Gastroesophageal sphincter (tissue), 4 donors: ENCODE measurements around the gene ARHGEF19. TPM values are rescaled to one million over a fixed set of nuclear protein-coding genes. Genes with fewer than 3 reads are reported as not detected.
"Not testable (repeated sequence)": the region's sequence is repeated elsewhere in the genome, so short reads cannot be mapped to it uniquely, and the experiment has no call there.

Source experiments
- ATAC-seq: fragments of 150-250 bp; one replicate; pipeline ENCODE4 v1.9.1; 2016; ENCODE audit warnings: mild to moderate bottlenecking, moderate library complexity
- H3K27ac ChIP-seq, 4 donors: fragments of 200-600 bp; sonication (generic) in 3 of 4; 1 replicate in 3 of 4; 2 replicates in 1 of 4; pipeline ENCODE4 v1.5.1; 2016 to 2019
- H3K27me3 ChIP-seq: fragments of 200-600 bp; sonication (generic); one replicate; pipeline ENCODE4 v1.5.1; 2019
- H3K36me3 ChIP-seq, 2 donors: fragments of 200-600 bp; sonication (generic); one replicate each; pipeline ENCODE4 v1.5.1; 2019; ENCODE audit warnings: control low read depth in 1 of 2
- H3K4me1 ChIP-seq, 3 donors: fragments of 200-600 bp; sonication (generic); 1 replicate in 2 of 3; 2 replicates in 1 of 3; pipeline ENCODE4 v1.5.1; 2016 to 2019; ENCODE audit warnings: control low read depth in 2 of 3
- H3K4me3 ChIP-seq, 2 donors: fragments of 200-600 bp; sonication (generic); one replicate each; pipeline ENCODE4 v1.5.1; 2019; ENCODE audit warnings: mild to moderate bottlenecking in 1 of 2, moderate library complexity in 1 of 2
- H3K9me3 ChIP-seq, 3 donors: fragments of 200-600 bp; sonication (generic); one replicate each; pipeline ENCODE4 v1.5.1; 2017 to 2019; ENCODE audit warnings: control low read depth in 2 of 3
- EP300 ChIP-seq: sonication (generic); formaldehyde crosslinking; IDR thresholded peaks from one replicate; pipeline ENCODE4 v1.6.1; 2017; ENCODE audit warnings: antibody characterized with exemption, mild to moderate bottlenecking
- POLR2A ChIP-seq, 2 donors: fragments of 450-650 bp; IDR thresholded peaks; one replicate each; pipeline ENCODE4 v1.6.1; 2017; ENCODE audit warnings: antibody characterized with exemption in 2 of 2, mild to moderate bottlenecking in 2 of 2, moderate library complexity in 1 of 2
- POLR2AphosphoS5 ChIP-seq: sonication (generic); formaldehyde crosslinking; IDR thresholded peaks from one replicate; pipeline ENCODE4 v1.6.1; 2017; ENCODE audit warnings: antibody characterized with exemption
- WGBS, 2 donors: methylation state at CpG; one replicate each; pipeline ENCODE4 v1.1.5; 2018; ENCODE audit warnings: low coverage in 1 of 2; 5-methylcytosine and 5-hydroxymethylcytosine counted together
- total RNA-seq, 4 donors: library from RNA; depleted of rRNA; stranded (reverse); fragments of >200 nt; gene quantifications; one replicate each; pipeline ENCODE4 v1.1.0, GENCODE V29; 2016
- TF ChIP-seq, protein P1 (sequence below), 4 experiments: fragments of 200-600 bp in 2 of 4; fragments of 450-650 bp in 2 of 4; sonication (generic) in 1 of 4; IDR thresholded peaks; one replicate each; pipeline ENCODE4 v1.5.1; 2017 to 2019; ENCODE audit warnings: antibody characterized with exemption in 4 of 4, mild to moderate bottlenecking in 2 of 4, moderate library complexity in 2 of 4

ARHGEF19 gene
- total RNA-seq, 4 donors from 2014 or later: 2.8 to 3.6 (median 3.4) TPM

- no peaks in the 10 kb centered on the region for H3K27me3 ChIP-seq
Measured at GRCh38 chr1:16215882-16216753, 3.7 kb upstream of the ARHGEF19 start.

GRCh38 chr1:16215240-16215639 is 2.8 kb upstream of the ARHGEF19 start:
- ATAC-seq, H3K27me3 ChIP-seq, H3K4me3 ChIP-seq, H3K27ac ChIP-seq, H3K36me3 ChIP-seq, H3K9me3 ChIP-seq: not testable (repeated sequence)
- H3K4me1 ChIP-seq: peaks cover 0 to 24% (median 7%) of the 10 kb centered on the region in 3 donors
- WGBS, 2 donors: 74 to 100% methylated on average over 3 to 4 of the region's 14 CpGs

More at GRCh38 chr1:16215882-16216753, 3.7 kb upstream of the ARHGEF19 start:
- Histone ChIP-seq H3K4me3 (peak overlapping the region; percentile 33 to 50), H3K4me1 (peaks cover 0 to 24% (median 7%) of the 10 kb centered on the region in 3 donors), H3K27ac (peak overlapping the region in 3 of 4 donors; percentile 59 to 79 (median 71)), H3K9me3 (no peaks in the 10 kb centered on the region), H3K36me3 (no peaks in the 10 kb centered on the region)
- 0 to 9% methylated on average over 5 to 11 of the region's 33 CpGs for WGBS, 2 donors
- TF ChIP-seq EP300 (no peak), POLR2A (IDR thresholded peaks at IDR 0.05) (no peak), POLR2AphosphoS5 (no peak)
- TF ChIP-seq, protein P1, sequence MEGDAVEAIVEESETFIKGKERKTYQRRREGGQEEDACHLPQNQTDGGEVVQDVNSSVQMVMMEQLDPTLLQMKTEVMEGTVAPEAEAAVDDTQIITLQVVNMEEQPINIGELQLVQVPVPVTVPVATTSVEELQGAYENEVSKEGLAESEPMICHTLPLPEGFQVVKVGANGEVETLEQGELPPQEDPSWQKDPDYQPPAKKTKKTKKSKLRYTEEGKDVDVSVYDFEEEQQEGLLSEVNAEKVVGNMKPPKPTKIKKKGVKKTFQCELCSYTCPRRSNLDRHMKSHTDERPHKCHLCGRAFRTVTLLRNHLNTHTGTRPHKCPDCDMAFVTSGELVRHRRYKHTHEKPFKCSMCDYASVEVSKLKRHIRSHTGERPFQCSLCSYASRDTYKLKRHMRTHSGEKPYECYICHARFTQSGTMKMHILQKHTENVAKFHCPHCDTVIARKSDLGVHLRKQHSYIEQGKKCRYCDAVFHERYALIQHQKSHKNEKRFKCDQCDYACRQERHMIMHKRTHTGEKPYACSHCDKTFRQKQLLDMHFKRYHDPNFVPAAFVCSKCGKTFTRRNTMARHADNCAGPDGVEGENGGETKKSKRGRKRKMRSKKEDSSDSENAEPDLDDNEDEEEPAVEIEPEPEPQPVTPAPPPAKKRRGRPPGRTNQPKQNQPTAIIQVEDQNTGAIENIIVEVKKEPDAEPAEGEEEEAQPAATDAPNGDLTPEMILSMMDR (IDR thresholded peaks at IDR 0.05): no peak
- ATAC-seq: peak; percentile 34

DNA sequence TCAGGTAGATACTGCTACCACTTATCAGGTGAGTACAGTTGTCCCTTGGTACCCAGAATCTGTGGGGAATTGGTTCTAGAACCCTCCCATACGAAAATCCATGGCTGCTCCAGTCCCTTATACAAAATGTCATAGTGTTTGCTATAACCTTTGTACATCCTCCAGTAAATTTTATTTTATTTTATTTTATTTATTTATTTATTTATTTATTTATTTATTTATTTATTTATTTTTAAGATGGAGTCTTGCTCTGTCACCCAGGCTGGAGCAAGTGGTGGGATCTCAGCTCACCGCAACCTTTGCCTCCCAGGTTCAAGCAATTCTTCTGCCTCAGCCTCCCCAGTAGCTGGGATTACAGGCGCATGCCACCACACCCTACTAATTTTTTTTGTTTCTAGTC is 1.1 kb upstream of the ARHGEF19 start:
- ATAC-seq, H3K4me3 ChIP-seq, H3K27me3 ChIP-seq, H3K36me3 ChIP-seq, H3K9me3 ChIP-seq, H3K27ac ChIP-seq: not testable (repeated sequence)
- WGBS, 2 donors: 83 to 87% methylated on average over 2 to 3 of the region's 3 CpGs
- peaks cover 0 to 24% (median 7%) of the 10 kb centered on the region in 3 donors for H3K4me1 ChIP-seq

GRCh38 chr1:16213013-16213412 is 561 bp upstream of the ARHGEF19 start:
- H3K9me3 ChIP-seq: no peaks in the 10 kb centered on the region
- H3K27me3 ChIP-seq: no peaks in the 10 kb centered on the region
- no peak for ATAC-seq
- no peak overlapping the region for H3K27ac ChIP-seq
- H3K36me3 ChIP-seq: no peaks in the 10 kb centered on the region
- H3K4me1 ChIP-seq: peaks cover 0 to 27% (median 7%) of the 10 kb centered on the region in 3 donors
- TF ChIP-seq POLR2AphosphoS5 (no peak), POLR2A (IDR thresholded peaks at IDR 0.05) (no peak), EP300 (no peak)
- TF ChIP-seq, protein P1 (IDR thresholded peaks at IDR 0.05): no peak
- no peak overlapping the region for H3K4me3 ChIP-seq
- WGBS, 2 donors: 55% methylated on average over 3 of the region's 3 CpGs; no CpG with 5 or more reads in 1 of the 2 donors

- ATAC-seq: no peak
- no peaks in the 10 kb centered on the region for H3K9me3 ChIP-seq
- no peaks in the 10 kb centered on the region for H3K36me3 ChIP-seq
- TF ChIP-seq POLR2A (IDR thresholded peaks at IDR 0.05): no peak
- TF ChIP-seq POLR2AphosphoS5: no peak
- TF ChIP-seq EP300: no peak
- TF ChIP-seq, protein P1 (IDR thresholded peaks at IDR 0.05): no peak
- no peak overlapping the region for H3K4me3 ChIP-seq
- H3K27ac ChIP-seq: no peak overlapping the region
- H3K27me3 ChIP-seq: no peaks in the 10 kb centered on the region
- 33% methylated on average over 3 of the region's 6 CpGs; no CpG with 5 or more reads in 1 of the 2 donors for whole genome bisulfite sequencing, 2 donors
- H3K4me1 ChIP-seq: peaks cover 0 to 30% (median 7%) of the 10 kb centered on the region in 3 donors
Measured at GRCh38 chr1:16211824-16212223, 628 bp downstream of the ARHGEF19 start.

DNA sequence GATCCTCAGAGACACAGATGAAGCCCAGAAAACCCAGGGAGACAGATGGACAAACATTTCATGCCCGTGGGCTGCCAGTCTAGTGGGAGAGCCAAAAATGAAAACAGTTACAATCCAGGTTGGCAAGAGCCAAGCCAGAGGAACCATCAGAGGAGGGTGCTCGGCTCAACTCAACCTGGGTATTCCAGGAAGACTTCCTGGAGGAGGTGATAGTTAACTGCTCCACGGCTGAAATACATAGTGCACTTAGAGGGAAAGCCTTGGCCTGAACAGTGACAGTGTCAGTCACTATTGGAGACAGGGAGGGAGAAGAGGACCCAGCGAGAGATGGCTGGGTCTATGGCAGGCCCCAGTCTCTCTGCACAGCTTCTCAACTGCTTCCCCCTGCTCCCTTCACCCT is 1.9 kb downstream of the ARHGEF19 start:
- Histone ChIP-seq H3K27me3 (no peaks in the 10 kb centered on the region), H3K4me3 (no peak overlapping the region), H3K4me1 (peaks cover 0 to 27% (median 9%) of the 10 kb centered on the region in 3 donors), H3K36me3 (no peaks in the 10 kb centered on the region), H3K27ac (no peak overlapping the region), H3K9me3 (no peaks in the 10 kb centered on the region)
- 50 to 74% methylated on average over 1 to 3 of the region's 4 CpGs for WGBS, 2 donors
- TF ChIP-seq, protein P1 (IDR thresholded peaks at IDR 0.05): no peak
- no peak for TF ChIP-seq POLR2AphosphoS5
- no peak for TF ChIP-seq POLR2A (IDR thresholded peaks at IDR 0.05)
- no peak for TF ChIP-seq EP300
- no peak for ATAC-seq
